ENCODE results near the gene WNT10A.

- TF ChIP-seq POLR2A (IDR thresholded peaks at IDR 0.05) (no peak), EP300 (IDR thresholded peaks at IDR 0.05) (no peak)
Observed at GRCh38 chr2:218837495-218837894, 43.2 kb upstream of the WNT10A start.

Data from ovary (tissue), 1 donor.